NB4 (cell line): Measurements from ENCODE around the gene KCNT2.

Experiments
- TF ChIP-seq, protein P1 (sequence below): IDR thresholded peaks from one replicate; pipeline ENCODE4 v1.5.1; 2012; ENCODE audit warnings: low read depth, low read length
- TF ChIP-seq, protein P2 (sequence below): IDR thresholded peaks from 2 replicates; pipeline ENCODE4 v1.6.1; 2011; ENCODE audit warnings: low read depth, low read length

DNA sequence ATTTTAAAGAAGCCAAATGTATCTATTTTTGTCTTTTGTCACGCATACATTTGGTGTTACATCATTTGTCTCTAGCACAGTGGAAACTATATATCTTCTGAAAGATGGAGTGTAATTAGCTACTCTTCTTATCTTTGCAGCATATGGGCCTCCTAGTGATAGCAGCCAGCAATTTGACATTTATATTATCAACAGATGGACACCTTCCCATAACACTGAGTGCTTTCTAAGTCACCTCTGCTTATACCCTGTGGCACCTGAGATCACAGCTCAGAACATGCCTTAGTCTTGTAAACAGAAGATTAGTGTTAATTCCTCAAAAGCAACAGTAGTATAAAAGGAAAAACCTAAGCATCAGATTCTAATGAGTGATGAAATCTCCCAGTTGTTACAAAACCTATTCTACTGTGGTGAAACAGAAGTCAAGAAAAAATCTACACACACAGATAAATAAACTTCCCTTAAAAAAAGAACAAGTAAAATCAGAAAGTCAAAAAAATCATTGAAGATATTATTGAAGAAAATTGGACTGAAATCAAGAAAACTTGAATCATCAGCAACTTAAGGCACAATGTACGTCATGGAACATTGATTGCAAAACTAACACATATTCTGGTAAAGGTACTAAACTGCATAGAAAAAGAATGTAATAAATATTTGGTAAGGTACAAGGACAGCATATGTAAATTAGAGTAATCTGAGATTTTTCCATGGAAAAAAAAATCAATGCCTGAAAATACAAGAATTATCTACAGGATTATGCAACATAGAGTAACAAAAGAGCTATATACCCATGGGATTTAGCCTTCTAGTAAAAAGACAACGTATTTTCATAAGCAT, 61.7 kb downstream of the KCNT2 start:
- TF ChIP-seq, protein P1, sequence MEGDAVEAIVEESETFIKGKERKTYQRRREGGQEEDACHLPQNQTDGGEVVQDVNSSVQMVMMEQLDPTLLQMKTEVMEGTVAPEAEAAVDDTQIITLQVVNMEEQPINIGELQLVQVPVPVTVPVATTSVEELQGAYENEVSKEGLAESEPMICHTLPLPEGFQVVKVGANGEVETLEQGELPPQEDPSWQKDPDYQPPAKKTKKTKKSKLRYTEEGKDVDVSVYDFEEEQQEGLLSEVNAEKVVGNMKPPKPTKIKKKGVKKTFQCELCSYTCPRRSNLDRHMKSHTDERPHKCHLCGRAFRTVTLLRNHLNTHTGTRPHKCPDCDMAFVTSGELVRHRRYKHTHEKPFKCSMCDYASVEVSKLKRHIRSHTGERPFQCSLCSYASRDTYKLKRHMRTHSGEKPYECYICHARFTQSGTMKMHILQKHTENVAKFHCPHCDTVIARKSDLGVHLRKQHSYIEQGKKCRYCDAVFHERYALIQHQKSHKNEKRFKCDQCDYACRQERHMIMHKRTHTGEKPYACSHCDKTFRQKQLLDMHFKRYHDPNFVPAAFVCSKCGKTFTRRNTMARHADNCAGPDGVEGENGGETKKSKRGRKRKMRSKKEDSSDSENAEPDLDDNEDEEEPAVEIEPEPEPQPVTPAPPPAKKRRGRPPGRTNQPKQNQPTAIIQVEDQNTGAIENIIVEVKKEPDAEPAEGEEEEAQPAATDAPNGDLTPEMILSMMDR, result no peak
- TF ChIP-seq, protein P2, sequence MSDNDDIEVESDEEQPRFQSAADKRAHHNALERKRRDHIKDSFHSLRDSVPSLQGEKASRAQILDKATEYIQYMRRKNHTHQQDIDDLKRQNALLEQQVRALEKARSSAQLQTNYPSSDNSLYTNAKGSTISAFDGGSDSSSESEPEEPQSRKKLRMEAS, result no peak
